GM19438 (cell line): ENCODE data around the gene RALBP1.

Experiments used
- ATAC-seq: cut with Tn5 transposase; IDR thresholded peaks from one replicate; pipeline ENCODE4 v1.9.1; 2021; ENCODE audit warnings: low read depth; ENCODE audit not compliant: unreplicated experiment

The RALBP1 gene

DNA sequence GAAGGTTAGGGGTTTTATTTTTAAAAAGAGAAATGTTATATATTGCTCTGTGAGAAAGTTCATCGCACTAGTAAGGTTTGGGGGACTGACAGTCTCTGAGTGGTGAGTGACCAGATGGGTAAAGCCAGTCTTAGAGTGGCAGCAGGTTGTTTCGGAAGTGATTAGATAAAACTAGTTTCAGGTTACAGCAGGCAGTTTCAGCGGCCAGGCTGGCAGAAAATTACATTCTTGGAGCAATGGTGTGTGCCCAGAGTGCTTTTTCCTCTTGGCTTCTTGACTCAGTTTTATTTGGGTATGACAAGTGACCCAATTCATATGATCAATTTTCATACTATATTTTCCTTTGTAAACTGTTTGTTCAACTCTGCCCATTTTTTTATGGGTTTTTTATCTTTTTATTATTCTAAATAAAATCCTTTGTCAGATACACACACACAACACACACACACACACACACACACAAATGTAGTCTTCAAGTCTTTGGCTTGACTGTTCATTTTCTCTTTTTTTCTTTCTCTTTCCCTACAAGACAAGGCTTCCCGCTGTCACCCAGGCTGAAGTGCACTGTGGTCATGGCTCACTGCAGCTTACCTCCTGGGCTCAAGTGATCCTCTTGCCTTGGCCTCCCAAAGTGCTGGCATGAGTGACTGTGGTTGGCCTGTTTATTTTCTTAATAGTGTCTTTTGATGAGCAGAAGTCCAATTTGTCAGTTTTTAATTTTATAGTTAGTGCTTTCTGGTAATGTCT lies 30.9 kb downstream of the RALBP1 start:
- no peak for ATAC-seq

DNA sequence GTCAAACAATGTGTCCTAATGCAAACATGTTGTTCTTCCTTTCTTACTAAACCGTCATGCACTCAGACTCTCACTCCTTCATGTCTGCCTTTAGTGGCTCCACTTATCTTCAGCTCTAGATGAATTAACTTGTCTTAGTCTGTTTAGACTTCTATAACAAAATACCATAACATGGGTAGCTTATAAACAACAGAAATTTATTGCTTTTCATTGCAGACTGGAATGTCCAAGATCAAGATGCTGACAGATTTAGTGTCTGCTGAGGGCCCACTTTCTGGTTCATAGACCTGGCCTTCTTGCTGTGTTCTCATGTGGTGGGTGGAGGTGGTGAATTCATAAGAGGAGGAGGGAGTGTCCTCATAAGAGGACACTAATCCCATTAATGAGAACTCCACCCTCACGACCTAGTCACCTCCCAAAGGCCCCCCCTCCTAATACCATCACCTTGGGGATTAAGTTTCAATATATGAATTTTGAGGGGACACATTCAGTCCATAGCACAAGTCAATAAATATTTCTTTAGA lies 32.3 kb downstream of the RALBP1 start:
- no peak for ATAC-seq

DNA sequence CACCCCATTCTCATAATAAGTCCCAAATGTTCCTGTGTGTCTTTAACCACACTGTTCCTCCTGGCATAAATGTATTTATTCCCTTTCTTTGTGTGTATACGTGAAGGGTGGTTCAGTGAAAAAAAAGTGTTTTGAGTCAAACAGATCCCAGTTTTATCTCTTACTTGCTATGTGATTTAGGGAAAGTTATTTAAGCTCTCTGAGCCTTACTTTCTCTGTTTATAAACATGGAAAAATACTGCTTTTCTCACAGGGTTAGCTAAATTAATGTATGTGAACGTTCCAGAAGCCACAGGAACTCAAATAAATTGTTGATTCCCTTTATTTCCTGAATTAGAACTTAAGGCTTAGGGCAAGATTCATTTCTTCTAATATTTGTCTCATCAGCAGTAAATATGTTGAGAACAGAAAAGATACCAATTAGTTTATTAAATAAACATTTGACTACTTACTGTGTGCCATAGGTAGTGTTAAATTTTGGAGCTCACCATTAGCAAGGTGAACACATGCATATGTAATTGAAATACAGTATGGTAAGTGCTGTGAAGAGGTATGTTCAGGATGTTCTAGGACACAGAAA lies 33.2 kb downstream of the RALBP1 start:
- no peak for ATAC-seq

DNA sequence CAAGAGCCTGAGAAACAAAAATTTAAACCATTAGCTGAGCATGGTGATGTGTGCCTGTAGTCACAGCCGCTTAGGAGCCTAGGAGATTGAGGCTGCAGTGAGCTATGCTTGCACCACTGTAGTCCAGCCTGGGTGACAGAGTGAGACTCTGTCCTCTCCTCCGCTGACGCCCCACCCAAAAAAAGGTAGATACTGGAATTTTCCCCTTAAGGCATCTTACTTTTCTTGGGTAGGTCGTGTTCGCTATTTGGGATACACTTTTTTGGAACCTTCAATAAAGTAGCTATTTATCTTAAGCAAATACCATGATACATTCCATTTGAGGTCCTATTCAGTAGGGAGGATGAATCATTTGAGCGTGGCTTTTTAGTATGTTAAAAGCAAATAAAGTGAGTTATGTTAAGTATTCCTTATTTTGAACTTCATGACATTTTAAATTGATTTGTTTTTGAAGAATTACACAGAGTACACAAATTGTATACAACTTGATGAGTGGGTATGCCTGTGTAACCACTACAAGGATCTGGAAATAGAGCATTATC lies 38.7 kb downstream of the RALBP1 start:
- ATAC-seq, result no peak

DNA sequence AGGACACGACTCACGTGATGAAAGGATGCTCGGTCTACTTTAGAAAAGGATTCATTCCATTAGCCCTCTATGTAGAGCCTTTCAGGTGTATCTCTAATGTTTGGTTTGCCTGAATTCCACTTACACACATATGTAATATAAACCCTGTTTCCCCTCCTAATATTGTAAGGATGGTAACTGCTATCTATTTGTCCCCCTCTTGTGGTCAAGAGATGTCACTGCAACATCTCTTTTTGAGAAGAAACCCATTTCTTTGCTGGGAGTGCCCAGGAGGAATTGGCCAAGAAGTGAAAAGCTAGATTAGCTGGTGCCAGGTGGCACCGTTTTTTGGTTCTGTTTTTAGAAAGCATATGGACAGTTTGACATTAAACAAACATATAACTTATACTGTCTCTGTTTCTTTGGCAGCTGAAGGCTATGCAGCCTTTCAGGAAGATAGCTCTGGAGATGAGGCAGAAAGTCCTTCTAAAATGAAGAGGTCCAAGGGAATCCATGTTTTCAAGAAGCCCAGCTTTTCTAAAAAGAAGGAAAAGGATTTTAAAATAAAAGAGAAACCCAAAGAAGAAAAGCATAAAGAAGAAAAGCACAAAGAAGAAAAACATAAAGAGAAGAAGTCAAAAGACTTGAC lies 41.2 kb downstream of the RALBP1 start:
- ATAC-seq, result no peak

DNA sequence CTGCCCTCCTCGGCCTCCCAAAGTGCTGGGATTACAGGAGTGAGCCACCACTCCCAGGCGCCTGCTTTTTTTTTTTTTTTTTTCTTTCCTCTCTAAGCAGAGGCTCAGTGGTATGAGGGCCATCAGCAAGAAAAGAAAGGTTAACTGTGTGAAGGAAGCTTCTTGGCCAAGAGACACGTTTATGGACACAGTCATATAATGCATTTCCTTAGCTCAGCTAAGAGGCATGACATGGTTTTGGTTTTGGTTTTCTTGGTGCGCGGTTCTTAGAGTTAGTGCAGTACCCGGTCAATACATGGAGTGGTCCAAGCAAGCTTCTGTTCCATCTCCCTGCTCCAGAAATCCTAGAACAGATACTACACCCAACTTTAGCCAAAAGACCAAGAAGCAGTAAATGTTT lies 42.6 kb downstream of the RALBP1 start:
- ATAC-seq, result no peak

DNA sequence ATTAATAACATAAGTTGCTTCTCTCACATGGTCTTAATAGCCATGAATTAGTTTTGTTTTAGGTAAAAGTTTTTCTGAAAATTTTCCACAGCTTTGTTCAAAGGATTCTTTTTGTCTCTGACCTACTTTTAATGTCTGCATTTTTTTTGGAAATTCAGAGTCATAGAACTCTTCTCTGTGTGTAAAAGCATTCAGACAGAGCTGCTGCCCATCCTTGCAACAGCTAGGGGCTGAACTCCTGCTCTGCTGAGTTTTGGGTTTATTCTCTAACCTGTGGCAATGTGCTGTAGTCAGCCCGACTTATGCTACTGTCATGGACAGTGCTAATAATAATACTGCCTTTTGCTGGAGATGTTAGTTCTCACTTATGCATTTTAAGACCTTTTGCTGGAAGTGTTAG lies 44.1 kb downstream of the RALBP1 start:
- no peak for ATAC-seq

DNA sequence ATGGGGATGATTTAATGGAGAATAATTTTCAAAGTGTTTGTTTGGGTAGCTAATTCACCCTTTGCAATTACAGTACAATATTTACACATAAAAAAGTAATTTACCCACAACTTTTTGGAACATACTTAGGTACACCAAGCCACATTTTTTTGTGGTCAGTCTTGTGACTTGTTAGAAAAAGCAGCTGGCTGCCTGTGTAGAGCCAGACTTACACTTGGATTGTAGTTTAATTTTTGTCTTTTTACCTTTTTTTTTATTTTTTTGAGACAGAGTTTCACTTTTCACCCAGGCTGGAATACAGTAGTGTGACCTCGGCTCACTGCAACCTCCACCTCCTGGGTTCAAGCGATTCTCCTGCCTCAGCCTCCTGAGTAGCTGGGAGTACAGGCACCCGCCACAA lies 45.4 kb downstream of the RALBP1 start:
- no peak for ATAC-seq

DNA sequence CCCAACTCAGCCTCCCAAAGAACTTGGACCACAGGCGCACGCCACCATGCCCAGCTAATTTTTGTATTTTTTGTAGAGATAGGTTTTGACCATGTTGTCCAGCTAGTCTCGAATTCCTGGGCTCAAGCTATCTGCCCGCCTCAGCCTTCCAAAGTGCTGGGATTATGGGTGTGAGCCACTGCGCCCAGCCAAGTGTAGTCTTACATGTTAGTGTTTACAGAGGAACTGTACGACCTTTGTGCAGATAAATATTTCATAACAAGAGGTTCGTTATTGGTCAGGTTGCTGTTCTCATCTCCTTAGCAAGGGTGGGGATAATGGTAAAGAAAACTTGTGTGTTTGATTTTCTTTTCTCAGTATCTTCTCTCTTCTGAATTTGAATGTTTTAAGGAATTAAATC lies 46.5 kb downstream of the RALBP1 start:
- ATAC-seq, result no peak

DNA sequence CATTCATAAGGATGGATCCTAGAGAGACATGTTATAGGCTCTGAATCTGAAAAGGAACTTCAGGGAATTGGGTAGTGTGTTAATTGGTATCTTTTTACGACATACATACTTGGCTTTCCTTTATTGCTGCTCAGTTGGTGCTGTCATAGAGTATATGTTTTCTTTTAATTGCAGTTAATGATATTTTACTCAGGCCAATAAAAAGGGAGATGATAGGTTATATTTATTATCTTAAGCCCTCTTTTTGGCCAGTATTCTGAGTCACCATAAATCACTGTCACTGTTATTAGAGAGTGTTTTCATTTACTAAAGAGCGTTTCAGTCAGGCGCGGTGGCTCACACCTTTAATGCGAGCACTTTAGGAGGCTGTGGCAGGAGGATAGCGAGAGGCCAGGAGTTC lies 47.6 kb downstream of the RALBP1 start:
- no peak for ATAC-seq

DNA sequence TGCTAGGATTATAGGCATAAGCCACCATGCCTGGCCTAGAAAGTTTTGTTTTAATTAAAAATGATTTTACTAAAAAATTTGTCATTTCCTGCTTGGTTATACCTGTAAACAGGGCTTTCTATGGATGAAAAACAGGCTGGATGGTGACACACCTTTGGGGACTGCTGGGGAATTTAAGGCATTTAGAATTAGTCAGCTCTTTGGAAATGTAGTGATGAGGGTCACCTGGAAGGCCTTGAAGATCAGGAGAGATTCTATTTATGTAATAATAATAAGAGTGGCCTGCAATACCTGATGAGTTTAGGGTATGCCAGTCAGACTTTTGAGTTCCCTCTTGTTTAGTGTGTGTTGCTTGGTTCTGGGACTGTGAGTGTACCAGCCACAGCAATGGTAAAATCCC lies 51.1 kb downstream of the RALBP1 start:
- ATAC-seq, result no peak

DNA sequence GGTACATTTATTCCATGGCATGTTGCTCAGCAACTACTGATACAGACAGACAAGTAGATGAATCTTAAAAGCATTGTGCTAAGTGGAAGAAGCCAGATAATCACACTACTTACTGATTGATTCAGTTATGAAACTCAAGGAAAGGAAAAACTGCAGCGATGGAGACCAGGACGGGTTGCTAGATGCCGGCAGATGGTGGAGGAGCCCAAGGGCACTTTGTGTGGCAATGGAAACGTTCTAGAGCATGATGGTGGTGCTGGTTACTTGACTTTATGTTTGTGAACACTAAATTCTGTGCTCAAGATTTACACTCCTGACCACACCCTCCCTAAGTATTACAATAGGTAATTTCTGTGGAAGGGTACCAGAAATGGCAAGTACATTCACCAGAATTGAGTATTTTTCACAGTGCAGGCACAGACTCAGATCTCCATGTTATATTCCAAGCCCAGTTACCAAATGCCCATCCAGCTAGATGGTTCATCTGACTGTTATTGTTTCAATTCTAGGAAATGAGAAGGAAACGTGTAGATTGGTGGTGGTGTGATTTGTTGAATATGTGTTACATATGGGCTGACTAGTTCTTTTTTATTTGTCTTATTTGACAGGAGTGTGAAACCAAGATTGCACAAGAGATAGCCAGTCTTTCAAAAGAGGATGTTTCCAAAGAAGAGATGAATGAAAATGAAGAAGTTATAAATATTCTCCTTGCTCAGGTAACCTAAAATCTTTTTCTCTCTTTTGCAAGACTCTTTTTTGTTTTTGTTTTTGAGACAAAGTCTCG lies 55.1 kb downstream of the RALBP1 start:
- ATAC-seq, result no peak

DNA sequence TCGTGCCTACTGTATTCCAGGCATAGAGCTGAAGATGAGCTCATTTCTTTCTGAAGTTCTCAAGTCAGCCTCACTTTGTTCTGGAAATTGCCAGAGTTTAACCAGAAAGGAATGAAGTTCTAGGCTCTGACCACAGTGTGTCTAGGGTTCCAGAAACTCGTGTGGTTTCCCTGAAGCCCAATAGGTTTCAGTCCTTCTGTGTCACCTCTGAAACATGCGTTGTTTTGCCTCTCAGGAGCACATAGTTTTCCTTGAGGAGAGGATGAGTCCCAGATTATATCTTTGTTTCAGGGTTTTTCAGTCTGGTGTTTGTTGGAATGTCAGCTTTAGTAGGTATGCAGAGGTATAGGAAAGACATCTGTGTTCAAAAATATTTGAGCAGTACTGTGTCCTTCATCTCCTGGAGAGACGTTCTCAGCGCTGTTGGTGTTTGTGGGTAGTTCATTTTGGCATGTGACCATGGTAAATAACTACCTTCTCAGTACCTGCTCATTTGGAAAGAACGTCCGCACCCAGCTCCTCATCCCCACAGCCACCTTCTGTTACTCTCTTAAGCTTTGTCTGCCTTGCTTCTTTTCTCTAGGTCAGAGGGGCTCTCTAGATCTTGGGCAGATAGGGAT lies 56.6 kb downstream of the RALBP1 start:
- no peak for ATAC-seq

DNA sequence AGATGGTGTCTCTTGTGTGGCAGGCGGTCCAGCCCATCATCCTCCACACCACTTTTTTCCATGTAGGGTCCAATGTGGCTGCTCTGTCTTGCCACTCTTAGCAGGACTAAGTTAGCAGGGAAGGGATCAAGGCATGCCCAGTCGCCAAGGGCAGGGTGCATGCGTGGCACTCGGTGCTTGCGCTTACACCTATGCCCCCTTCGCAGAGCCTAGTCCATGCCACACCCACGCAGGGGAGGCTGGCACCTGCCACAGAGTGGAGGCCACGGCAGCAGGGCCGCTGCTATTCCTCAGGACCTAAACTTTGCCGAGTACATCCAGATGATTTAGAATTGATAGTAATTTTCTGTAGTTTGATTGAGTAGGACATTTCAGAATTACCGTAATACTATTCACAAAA lies 59.5 kb downstream of the RALBP1 start:
- ATAC-seq, result no peak

DNA sequence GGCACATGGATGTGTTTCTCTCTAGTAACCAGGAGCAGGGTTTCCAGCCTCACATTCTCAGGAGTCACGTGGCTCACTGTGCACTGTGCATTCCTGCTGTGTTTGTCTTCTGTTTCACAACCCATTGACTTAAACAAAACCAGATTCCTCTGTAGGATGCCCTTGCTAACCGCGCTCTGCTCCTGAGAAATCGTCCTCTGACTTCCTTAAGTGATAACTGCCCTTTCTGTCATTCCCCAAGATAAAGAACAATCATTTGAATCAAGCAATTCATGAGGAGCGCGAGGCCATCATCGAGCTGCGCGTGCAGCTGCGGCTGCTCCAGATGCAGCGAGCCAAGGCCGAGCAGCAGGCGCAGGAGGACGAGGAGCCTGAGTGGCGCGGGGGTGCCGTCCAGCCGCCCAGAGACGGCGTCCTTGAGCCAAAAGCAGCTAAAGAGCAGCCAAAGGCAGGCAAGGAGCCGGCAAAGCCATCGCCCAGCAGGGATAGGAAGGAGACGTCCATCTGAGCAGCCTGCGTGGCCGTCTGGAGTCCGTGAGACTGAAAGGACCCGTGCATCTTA lies 60.2 kb downstream of the RALBP1 start:
- ATAC-seq, result no peak

DNA sequence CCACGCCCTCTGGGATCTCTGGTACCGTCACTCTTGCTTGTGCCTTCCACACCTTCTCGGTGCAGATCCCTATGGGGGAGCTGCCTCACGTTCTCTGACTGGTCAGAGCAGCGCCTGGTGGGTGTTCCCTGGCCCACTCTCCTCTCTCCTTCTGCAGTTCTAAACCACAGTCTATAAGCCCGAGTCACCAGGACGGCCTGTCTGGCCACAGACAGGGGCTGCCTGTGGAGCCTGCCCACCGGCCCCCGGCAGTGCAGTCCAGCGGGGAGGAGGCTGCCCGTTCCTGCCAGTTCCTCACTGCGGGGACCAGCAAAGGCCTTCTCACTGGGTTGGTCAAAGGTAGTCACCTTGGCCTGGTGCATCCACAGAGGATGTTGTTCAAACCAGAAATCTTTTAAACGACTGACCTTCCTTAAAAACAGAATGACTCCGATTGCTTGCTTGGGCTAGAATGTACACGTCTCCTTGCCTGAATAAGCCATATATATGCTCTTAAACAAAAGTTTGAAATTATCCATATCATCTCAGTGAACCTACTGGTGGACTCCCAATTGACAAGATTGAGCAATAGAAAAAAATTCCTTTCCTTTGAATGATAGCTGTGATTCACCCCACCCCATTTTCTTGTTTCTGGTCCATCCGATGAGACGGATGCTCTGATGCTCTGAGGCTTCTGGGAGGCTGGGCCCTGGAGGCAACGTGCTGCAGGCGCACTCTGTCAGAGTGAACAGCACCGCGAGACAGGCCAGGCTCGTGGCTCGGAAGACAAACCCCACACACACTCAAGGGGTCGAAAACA lies 61.2 kb downstream of the RALBP1 start:
- ATAC-seq, result no peak

DNA sequence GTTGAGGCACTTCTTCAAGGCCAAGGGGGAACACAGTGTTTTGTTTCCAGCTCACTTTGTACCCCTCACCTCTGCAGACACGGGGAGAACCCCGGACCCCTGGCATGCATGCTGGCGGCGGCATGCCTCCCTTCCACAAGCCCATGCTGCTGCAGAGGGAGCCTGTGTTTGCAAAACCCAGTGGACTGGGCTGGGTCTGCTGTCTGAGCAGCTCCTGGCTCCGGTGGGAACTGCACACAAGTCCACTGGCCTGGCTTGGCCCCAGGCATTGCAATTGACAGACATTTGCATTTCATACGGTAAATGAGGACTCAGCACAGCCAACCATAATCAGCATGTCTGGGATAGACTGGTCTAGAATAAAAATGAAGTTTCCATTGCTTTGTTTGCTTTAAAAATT lies 62.4 kb downstream of the RALBP1 start:
- ATAC-seq, result no peak

DNA sequence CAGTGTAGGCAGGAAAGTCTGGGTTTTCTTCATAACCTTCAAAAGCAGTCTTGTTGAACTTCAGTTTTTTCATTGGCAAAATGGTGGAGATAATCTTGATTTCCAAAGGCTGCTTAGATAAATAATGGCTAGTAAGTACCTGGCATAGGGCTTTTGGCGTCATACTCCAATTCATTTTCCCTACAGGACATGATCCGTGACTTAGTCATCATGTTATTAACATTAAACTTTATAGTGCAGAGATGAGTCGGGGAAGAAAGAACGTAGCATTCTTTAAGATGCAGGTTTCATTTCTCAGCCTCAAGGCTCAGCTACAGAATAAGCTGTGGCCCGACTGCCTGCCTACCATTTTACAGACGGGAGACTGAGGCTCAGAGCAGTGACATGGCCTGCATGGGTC lies 64.0 kb downstream of the RALBP1 start:
- no peak for ATAC-seq

DNA sequence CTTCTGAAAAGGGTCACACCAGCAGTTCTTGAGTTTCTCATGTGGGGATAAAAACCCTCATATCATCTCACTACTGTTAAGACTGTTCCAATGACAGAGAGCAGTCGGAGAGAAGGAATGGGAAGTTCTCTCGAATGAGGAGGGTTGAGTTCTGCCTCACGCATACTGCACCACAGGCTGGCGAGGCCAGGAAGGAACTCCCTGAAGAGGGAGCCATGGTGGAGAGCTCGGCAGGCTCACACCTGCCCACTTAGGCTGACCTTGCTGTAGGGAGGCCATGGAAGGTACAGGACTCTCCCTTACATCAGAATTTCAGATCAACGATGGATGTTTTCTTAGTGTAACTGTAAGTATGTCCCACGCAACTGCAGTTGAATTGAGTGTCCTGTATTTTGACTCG lies 64.6 kb downstream of the RALBP1 start:
- ATAC-seq, result no peak
